Measurements from ENCODE around the gene DCLK2. TPM values are rescaled to one million over a fixed set of nuclear protein-coding genes. Genes with fewer than 3 reads are reported as not detected.

The DCLK2 gene
- total RNA-seq, 1 experiment from 2014 or later = 81.8 TPM

DNA sequence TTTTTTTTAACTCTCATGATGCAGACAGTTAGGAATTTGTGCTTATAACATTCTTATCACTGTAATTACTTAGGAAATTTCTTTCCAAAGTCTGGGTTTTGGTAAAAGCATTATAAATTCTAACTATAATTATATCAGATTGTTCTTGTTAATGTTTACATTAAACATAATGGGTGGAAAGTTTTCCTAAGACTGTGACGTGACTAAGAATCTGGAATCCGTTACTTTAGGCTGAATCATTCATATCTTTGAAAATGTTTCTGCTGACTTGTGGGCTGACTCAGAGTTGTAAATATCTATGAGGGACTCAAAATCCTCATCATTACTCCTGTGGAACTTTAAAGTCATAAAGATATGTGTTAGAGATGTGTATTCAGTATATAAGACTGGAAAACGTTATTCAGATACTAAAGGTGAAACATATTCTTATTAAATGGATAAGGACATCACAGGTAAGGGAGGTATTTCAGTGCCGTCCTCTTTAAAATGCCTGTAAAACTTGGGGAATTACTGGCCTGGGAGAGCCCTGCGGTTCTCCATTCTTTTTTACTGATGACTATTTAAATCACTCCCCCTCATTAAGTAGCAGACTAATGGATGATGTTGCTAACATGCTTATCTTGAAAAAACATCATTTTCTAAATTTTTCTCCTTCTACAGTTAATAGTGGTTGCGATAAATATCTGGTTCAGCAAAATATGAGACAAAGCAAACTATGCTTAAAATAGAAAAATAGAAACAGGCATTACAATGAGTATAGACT is 159.0 kb downstream of the DCLK2 start:
- DNase-seq (ENCODE audit: low spot score) = peak; percentile 94

DNA sequence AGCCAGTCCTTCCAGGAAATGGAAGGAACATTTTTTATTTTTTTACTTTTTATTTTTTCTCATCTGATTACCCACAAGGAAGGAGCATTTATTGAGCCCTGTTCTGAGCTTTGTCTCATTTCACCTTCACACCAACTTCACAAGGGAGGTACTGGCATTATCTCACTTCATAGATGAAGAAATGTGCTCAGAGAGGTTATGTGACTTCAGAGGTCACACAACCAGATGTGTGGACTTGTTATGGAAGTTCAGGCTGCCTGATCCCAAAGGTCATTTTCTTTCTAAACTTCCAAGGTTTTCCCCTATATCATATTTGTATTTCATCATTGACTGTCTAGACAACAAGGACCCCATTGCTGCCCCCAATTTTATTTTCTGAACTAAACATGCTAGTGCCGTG is 160.3 kb downstream of the DCLK2 start:
- DNase-seq (ENCODE audit: low spot score) = no peak

DNA sequence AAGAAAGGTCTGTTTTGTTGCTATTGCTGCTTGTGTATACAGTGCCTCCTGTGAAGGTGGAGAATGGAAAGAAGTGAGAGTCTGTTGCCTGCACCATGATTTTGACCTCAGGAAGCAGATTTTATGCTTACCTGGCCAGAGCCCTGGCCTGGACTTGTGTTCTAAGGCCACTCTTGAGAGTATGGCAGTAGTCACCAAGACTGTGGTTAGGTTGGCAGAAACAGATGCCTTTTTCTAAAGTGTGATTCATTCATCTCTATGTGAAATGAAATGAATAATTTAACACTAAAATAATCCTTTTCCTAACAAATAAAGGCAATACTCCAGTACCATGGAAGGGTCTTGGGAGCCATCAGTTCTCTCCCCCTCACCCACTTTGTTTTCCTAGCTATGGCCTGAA is 161.8 kb downstream of the DCLK2 start:
- no peak for DNase-seq (ENCODE audit: low spot score)

DNA sequence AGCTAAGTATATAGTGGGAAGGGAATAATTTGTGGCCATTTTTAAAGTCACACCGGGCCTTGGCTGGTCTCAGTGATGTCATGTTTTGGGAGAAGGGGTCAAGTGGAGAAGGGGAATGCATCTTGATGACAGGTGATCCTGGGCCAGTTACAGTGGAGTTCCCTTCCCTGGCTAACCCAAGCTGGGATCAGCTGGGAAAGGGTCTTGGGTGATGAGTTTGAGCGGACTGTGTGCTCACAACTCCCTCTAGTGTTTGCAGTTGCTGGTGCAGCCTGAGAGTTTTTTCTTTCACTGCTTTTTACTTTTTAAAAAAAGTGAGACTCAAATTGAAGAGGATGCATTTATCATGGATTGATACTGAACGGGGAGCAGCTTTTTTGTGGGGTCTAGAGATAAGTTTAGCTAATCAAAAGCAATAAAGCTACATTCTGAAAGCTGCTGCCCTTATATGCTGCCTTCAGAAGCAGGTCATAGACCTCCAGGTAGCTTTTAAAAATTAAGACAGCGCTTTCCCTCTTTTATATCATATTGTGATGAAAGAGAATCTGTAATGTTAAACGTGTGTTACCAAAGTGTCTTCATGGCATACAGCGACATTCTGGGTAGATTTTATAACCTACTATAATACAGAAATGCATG is 164.7 kb downstream of the DCLK2 start:
- DNase-seq (ENCODE audit: low spot score) = peak; percentile 62

DNA sequence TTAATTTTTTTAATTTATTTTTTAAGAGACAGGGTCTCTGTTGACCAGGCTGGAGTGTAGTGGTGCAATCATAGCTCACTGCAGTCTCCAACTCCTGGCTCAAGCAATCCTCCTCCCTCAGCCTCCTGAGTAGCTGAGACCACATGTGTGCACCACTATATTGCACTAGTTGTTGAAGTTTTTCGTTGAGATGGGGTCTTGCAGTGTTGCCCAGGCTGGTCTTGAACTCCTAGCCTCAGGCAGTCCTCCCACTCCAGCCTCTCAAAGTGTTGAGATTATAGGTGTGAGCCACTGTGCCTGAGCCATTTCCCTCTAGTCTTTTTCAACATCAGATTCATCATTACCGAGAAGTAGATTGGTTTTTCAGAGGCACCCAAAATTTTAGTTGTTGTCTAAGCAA is 165.7 kb downstream of the DCLK2 start:
- DNase-seq (ENCODE audit: low spot score) = no peak

DNA sequence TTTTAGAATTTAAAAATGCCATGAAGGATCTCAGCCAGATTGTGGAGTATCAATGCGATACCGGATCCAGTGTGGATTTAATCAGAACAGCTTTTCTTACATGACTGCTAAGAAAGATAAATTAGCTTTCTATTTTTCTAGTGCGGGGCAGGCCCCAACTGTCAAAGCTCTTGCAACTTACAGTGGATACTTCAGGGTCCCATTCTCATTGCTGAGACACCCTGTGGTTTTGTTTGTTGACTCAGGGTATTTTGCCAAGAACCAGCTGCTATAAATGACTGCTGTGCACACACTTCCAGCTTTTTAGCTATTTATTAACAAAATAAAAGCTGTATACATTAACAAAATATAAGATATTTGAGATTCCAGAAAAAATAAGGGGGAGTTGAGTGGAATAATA is 166.4 kb downstream of the DCLK2 start:
- peak; percentile 69 for DNase-seq (ENCODE audit: low spot score)

DNA sequence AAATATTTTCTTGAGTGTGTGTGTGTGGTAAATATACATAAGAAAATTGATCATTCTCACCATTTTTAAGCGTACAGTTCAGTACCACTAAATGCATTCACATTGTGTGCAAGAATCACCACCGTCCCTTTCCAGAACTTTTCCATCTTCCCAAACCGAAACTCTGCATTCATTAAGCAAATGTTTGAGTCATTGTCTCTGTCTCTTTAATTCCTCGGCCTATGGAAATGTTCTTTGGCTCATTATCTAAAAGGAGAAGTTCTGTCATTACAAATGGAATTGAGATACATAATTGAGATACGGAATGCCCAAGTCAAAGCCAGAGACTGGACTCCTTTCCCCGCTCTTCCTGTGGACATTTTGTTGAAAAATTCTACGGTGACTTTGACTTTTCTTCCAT is 168.9 kb downstream of the DCLK2 start:
- DNase-seq (ENCODE audit: low spot score) = no peak

DNA sequence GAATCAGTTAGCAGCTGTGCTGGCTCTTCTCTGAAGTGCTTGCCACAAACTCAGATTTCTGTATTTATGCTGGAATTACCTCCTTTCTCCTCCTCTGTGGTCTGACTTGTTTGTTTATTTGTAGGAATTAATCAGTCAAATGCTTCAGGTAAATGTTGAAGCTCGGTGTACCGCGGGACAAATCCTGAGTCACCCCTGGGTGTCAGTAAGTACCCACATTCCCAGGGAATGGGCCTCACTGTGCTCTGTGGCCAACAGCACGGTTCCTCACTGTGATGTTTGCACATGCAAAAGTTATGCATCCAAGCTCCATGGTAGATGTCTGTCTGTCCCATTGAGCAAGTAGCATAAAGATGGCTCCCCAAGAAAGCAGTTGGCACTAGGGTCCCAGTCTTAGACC is 169.9 kb downstream of the DCLK2 start:
- DNase-seq (ENCODE audit: low spot score) = peak; percentile 42

DNA sequence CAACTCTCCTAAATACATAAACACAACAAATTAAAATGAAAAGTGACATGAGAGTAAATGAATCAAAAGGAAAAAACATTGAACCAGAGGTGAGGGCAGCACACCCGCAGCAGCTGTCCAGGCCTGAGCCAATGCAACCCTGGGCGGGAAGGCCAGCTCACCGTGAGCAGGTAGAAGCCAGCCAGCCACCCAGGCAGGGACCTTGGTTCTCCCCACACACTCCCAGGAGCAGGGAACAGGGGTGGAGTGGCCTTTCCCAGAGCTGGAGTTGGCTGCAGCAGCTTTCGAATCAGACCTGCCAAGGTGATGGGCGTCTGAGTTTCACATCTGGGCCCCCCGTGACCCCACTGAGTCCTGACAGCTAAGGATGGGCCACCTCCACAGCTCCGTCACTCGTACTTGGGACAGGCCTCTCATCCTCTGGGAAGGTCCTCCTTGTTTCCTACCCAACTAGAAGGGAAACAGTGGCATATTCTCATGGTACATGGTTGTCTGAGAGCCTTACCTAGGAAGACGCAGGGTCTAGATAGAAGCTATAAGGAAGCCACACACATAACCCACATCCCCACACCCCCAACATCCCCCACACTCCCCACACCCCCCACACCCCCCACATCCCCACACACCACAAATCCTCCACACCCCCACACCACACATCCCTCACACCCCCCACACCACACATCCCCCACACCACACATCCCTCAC is 172.2 kb downstream of the DCLK2 start:
- no peak for DNase-seq (ENCODE audit: low spot score)

DNA sequence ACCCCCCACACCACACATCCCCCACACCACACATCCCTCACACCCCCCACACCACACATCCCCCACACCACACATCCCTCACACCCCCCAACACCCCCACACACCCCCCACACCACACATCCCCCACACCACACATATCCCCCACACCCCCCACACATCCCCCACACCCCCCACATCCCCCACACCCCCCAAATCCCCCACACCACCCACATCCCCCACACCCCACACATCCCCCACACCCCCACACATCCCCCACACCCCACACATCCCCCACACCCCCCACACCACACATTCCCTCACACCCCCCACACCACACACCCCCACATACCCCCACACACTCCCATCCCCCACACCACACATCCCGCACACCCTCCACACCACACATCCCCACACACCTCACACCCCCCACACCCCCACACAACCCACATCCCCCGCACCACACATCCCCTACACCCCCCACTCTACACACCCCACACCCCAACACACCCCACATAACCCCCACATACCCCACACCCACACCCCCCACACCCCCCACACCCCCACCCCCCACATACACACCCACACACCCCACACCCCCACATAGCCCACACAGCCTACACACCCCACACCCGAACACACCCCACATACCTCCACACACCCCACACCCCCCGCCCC is 172.9 kb downstream of the DCLK2 start:
- DNase-seq (ENCODE audit: low spot score) = no peak

DNA sequence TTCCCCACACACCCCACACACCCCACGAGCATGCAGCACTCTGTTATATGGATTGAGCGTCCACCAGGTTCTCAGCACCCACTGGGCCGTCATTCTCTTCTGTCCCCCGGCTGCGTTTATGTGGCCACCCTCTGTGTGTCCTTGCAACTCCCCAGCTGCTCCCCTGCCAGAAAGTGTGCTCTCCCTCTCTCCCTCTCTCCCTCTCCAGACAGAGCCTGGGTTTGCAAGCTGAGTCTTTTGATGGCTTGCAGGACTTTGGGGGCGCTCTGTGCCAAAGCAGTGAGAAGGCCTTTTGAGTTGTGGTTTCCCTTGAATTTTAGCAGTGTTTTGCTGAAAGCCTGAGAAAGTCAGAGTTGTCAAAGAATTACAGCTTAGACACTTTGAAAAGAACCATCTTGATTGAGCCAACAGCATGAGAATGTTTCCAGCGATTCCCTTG is 173.5 kb downstream of the DCLK2 start:
- no peak for DNase-seq (ENCODE audit: low spot score)

DNA sequence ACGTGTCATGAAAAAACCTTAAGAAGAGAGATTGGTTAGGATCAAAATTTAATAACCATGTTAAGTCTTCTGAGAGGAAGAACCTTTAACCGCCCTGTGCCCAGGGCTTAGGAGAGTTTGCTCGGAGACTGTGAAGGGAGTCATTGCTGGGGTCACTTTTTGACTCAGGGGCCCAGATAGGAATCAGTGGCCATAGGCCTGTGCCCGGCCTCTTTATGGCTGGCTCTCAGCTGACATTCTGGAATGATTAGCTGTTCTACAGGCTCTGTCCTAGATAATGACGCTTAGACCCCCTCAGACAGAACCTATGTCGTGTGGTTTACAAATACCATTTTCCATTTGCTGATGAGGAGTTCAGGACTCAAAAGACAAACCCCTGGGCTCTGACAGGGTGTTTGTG is 174.1 kb downstream of the DCLK2 start:
- DNase-seq (ENCODE audit: low spot score) = no peak

DNA sequence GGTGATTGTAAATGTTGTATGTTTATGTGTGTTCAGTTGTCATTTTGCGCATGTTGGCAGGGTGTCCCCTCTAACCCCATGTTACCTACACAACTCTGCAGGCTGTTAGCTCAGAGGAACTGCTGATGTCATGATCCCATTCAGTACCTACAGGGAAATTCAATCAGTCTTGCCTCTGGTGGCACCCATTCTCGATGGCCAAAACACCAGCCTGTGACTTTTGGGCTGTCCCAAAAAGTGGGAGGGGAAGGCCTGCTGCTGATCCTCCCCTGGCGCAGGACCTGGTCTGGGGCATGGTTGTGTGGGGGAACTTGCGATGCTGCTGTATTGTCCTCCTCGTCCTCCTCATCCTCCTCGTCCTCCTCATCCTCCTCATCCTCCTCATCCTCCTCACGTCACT is 174.5 kb downstream of the DCLK2 start:
- no peak for DNase-seq (ENCODE audit: low spot score)

DNA sequence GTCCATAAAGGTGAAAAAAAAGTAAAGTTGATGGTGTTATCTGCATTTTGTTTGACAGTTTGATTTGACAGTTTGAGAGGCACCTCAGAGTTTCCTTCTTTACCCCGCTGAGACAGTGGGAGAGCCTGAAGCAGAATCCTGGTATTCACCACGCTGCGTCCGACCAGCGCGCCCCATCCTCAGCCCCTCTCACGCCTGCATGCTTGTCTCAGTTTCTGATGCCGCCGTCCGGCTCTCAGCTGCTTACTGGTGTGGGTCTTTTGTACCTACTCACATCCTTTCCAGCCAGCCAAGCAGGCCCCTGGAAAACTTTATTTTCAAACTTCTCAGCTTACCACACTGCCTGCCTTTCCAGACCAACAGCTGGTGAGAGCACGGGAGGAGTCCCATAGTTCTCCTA is 175.2 kb downstream of the DCLK2 start:
- no peak for DNase-seq (ENCODE audit: low spot score)

DNA sequence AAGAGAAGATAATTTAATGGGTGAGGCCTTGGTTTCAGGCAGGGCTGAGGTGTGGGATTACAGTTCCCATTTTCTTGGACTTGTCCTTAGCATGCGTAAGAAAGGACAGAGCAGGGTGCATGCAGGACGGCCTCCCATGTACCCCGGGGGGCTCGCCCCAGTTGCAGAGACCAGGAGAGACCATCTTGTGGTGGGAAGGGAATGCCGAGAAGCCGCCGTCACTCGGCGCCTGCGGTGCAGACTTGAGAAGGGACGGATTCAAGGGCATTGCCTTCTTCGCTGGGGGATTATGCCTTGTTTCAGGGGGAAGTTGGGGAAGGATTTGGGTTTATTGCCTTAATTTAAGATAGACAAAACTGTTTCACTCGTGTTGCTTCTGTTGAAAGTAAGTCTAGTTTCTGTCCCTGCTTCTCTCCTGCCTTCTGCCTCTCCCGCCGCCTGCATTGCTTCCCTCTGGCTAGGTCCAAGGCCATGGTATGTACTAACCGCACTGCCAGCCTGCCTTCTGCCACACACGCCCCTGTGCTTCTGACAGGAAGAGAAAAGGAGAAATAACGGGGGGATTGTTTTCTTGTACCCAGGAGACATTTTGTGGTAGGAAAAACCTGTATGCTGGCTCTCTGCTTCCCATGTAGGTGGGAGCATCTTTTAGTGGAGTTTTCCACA is 175.9 kb downstream of the DCLK2 start:
- no peak for DNase-seq (ENCODE audit: low spot score)

DNA sequence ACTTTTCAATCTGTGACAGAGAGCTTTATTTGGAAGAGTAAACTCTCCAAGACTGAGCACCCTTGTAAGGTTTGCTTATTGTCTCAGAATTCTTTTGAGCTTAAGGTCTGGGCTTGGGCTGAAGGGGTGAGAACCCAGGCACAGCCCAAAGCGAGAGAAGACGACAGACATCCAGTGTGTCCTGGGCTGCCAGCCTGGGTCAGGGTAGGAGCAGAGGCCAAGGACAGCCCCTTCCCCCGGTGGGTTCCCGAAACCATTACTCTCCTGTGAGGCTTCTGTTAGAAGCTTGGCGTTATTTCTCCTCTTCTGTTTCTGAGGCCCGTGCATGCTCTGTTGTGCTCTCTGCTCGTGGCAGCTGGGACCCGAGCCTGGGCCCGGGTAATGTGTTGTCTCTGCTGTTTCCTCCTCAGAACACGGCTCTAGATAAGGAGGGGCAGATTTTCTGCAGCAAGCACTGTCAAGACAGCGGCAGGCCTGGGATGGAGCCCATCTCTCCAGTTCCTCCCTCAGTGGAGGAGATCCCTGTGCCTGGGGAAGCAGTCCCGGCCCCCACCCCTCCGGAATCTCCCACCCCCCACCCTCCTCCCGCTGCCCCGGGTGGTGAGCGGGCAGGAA is 177.5 kb downstream of the DCLK2 start:
- DNase-seq (ENCODE audit: low spot score) = no peak

DNA sequence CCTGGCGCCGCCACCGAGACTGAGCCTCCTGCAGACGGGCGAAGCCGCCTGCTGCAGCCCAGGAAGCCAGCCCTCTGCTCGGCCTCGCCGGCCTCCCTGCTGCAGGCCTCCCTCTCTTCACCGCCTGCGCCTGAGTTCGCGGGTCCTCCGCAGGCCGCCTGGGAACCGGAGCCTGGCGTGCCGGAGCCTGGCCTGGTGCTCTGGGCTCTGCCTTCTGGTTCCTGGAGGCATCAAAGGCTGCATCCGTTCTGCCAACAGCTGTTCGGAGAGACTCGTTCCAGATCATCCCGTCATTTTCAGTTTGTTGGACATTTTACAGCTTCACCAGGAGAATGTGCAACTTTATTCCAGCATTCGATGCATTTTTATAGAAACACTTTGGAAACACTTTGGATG is 178.0 kb downstream of the DCLK2 start:
- DNase-seq (ENCODE audit: low spot score) = no peak

DNA sequence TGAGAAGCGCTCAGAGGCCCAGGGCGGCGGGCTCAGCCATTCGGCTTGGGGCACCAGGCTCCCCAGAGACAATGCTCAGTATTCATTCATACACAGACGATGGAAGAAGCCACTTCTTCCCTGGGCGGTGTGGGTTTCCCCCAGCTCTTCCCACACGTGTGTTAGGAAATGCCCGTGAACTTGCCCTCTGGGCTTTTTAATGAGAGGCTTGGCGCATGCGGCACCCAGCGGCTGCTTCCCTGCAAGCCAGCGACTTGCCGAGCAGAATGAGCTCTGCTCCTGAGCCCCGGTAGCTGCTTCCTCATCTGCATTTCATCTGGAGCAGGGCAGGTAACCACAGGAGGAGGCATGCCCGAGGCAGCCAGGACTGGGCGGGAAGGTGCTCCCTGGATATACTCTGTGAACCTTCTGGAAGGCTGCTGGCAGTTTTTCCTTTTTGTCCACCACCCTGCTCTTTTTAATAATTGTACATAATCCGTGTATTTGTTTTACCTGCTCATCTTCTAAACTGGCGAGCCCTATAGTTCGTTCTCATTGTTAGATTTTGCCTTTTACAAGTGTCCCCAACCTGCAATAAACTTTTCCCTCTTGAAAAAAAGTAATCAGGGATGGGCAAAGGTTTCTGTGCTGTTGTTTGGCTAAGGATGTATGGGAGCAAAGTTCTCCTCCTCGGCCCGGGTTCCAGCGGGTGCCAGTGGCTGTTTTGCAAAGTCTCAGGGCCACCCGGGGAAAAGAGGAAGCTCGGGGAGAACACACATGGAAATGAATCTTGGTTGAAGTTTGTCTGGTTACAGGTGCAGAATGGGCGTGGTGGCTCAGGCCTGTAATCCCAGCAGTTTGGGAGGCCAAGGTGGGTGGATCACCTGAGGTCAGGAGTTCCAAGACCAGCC is 178.8 kb downstream of the DCLK2 start:
- no peak for DNase-seq (ENCODE audit: low spot score)

DNA sequence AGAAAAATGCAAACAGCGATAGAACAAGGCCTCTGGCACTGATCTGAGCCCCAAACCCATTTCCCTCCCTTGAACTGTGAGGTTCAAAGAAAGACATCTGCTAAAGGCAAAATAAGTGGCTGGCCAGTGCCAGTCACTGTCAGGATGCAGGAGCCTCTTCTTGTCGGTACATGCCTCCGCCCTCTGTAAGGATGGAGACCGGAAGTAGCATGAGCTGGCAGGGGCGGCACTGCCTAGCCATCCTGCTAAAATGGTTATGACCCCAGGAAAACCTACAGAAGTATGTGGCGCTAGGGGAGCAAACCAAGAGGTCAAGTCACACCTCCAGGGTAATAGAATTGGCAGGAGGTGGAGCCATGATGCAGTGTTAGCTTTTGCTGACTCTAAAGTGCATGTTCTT is 180.3 kb downstream of the DCLK2 start:
- no peak for DNase-seq (ENCODE audit: low spot score)

DNA sequence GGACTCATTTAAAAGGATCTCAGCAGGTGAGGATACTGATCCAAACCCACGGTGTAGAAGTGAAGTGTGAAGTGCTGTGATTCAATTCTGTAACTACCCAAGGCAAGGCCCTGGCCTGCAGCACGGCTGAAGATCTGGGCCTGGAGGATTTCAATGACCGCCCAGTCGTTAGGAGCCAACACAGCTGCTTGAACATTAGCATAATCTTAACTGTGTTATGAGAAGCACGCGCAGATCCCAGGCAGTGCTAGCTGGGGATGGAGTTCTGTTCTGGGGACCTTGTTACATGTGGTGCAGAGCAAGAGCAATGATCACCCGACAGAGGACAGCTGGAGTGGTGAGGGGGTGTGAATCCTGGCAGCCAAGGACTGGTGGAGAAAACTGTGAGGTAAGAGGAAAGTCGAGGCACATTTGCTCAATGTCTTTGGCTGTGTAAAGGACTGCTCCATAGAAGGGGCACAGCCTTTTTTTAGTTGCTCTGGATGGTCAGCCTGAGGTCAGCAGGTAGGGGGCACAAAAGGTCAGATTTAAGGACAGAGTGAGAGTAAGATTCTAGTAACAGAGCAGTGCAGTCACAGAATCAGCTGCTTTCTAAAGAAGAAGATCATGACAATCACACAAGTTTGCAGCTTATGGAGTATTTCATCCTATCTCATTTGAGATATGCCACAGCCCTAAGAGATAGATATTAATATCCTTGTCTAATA is 181.8 kb downstream of the DCLK2 start:
- DNase-seq (ENCODE audit: low spot score) = no peak
